ENCODE results near the gene PPP3CA.
"Not testable (repeated sequence)": the region's sequence is repeated elsewhere in the genome, so short reads cannot be mapped to it uniquely, and the experiment has no call there.

The PPP3CA gene

GRCh38 chr4:101200561-101200960 lies 146.8 kb downstream of the PPP3CA start:
- no peak for DNase-seq

- no peak for DNase-seq
Observed at GRCh38 chr4:101199507-101200285, 147.6 kb downstream of the PPP3CA start.

GRCh38 chr4:101198682-101199339 lies 148.5 kb downstream of the PPP3CA start:
- no peak for DNase-seq

- DNase-seq, result no peak
Observed at GRCh38 chr4:101197350-101197749, 150.0 kb downstream of the PPP3CA start.

- no peak for DNase-seq
Observed at GRCh38 chr4:101192244-101192643, 155.1 kb downstream of the PPP3CA start.

GRCh38 chr4:101191302-101192098 lies 155.8 kb downstream of the PPP3CA start:
- no peak for DNase-seq

GRCh38 chr4:101190751-101191150 lies 156.6 kb downstream of the PPP3CA start:
- no peak for DNase-seq

GRCh38 chr4:101188906-101189305 lies 158.4 kb downstream of the PPP3CA start:
- no peak for DNase-seq

- DNase-seq, result no peak
Observed at GRCh38 chr4:101187841-101188240, 159.5 kb downstream of the PPP3CA start.

GRCh38 chr4:101186567-101187184 lies 160.7 kb downstream of the PPP3CA start:
- no peak for DNase-seq

- no peak for DNase-seq
Observed at GRCh38 chr4:101184668-101185067, 162.7 kb downstream of the PPP3CA start.

- DNase-seq, result no peak
Observed at GRCh38 chr4:101183666-101184373, 163.5 kb downstream of the PPP3CA start.

GRCh38 chr4:101183221-101183620 lies 164.1 kb downstream of the PPP3CA start:
- DNase-seq, result no peak

- DNase-seq, result not testable (repeated sequence)
Observed at GRCh38 chr4:101182688-101183087, 164.6 kb downstream of the PPP3CA start.

GRCh38 chr4:101178731-101179130 lies 168.6 kb downstream of the PPP3CA start:
- no peak for DNase-seq

GRCh38 chr4:101177154-101177553 lies 170.2 kb downstream of the PPP3CA start:
- no peak for DNase-seq

- DNase-seq, result no peak
Observed at GRCh38 chr4:101175896-101176676, 171.2 kb downstream of the PPP3CA start.

- no peak for DNase-seq
Observed at GRCh38 chr4:101174679-101175345, 172.5 kb downstream of the PPP3CA start.

- DNase-seq, result no peak
Observed at GRCh38 chr4:101172369-101172768, 175.0 kb downstream of the PPP3CA start.

- DNase-seq, result no peak
Observed at GRCh38 chr4:101171747-101172146, 175.6 kb downstream of the PPP3CA start.

Data from SHP77 (cell line).